Esophagus squamous epithelium (tissue), 5 donors: Measurements from ENCODE around the gene PANX3. TPM values are rescaled to one million over a fixed set of nuclear protein-coding genes. Genes with fewer than 3 reads are reported as not detected.

Experiments
- DNase-seq: peaks from one replicate; lab custom pipeline; 2025; lab: John Stamatoyannopoulos, UW
- H3K27ac ChIP-seq, 4 donors: fragments of 200-600 bp; sonication (generic); one replicate each; pipeline ENCODE4 v1.5.1; 2016 to 2019; ENCODE audit warnings: mild to moderate bottlenecking in 1 of 4
- H3K27me3 ChIP-seq, 4 donors: fragments of 200-600 bp; sonication (generic); 1 replicate in 3 of 4; 2 replicates in 1 of 4; pipeline versions ENCODE4 v1.5.1 to v1.6.0; 2017 to 2021; ENCODE audit warnings: antibody characterized with exemption in 1 of 4
- H3K36me3 ChIP-seq, 3 donors: fragments of 200-600 bp; sonication (generic); one replicate each; pipeline ENCODE4 v1.5.1; 2016 to 2019
- H3K4me1 ChIP-seq, 3 donors: fragments of 200-600 bp; sonication (generic); one replicate each; pipeline ENCODE4 v1.5.1; 2017 to 2019
- H3K4me3 ChIP-seq, 4 donors: fragments of 200-600 bp; sonication (generic); 1 replicate in 3 of 4; 2 replicates in 1 of 4; pipeline ENCODE4 v1.5.1; 2016 to 2019; ENCODE audit warnings: mild to moderate bottlenecking in 2 of 4, moderate library complexity in 1 of 4
- H3K9me3 ChIP-seq, 3 donors: fragments of 200-600 bp; sonication (generic); one replicate each; pipeline ENCODE4 v1.5.1; 2016 to 2019
- POLR2A ChIP-seq, 4 donors: fragments of 450-650 bp; IDR thresholded peaks; one replicate each; pipeline ENCODE4 v1.6.1; 2017; ENCODE audit warnings: antibody characterized with exemption in 4 of 4, mild to moderate bottlenecking in 4 of 4, moderate library complexity in 3 of 4
- WGBS, 2 donors: methylation state at CpG; one replicate each; pipeline ENCODE4 v1.1.5; 2018; 5-methylcytosine and 5-hydroxymethylcytosine counted together
- intact Hi-C: fragments of 100-400 bp; cut with DNase I; formaldehyde crosslinking; loops from one replicate; pipeline ENCODE4 v1.15.0; 2022
- total RNA-seq, 4 donors: library from RNA; depleted of rRNA; stranded (reverse); fragments of >200 nt; gene quantifications; one replicate each; pipeline ENCODE4 v1.1.0, GENCODE V29; 2016
- TF ChIP-seq, protein P1 (sequence below), 6 experiments: fragments of 450-650 bp in 4 of 6; fragments of 200-600 bp in 2 of 6; sonication (generic) in 2 of 6; IDR thresholded peaks; one replicate each; pipeline ENCODE4 v1.5.1; 2016 to 2019; ENCODE audit warnings: antibody characterized with exemption in 6 of 6, mild to moderate bottlenecking in 4 of 6, moderate library complexity in 4 of 6
- donor health status: DM: yes; HTN: yes; CAD: no.

The PANX3 gene, protein sequence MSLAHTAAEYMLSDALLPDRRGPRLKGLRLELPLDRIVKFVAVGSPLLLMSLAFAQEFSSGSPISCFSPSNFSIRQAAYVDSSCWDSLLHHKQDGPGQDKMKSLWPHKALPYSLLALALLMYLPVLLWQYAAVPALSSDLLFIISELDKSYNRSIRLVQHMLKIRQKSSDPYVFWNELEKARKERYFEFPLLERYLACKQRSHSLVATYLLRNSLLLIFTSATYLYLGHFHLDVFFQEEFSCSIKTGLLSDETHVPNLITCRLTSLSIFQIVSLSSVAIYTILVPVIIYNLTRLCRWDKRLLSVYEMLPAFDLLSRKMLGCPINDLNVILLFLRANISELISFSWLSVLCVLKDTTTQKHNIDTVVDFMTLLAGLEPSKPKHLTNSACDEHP
- total RNA-seq: not detected

DNA sequence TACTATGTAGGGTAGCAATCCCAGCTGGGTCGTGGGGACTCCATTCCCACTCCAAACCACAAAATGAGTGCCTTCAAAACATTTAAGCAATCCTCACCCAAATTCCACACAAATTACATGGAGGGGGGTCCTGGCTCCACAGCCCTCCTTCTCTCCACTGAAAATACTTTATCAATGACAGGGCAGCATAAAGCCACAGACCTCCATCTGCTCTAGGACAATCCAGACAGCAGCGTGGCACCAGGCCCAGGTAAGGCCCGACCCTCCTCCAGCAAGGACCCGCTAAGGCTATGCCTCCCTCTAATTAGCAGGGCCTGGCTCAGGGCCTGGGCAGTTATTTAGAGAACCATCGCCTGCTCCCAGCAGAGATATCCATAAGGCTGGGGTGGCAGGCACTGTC, at the start of gene PANX3:
PANX3 (plus strand) TSS at position 365 of the 400 bp plus-strand sequence. CDS start 129 bp downstream, outside the sequence.
- intact Hi-C loops: no loop called here
- peaks cover 0 to 36% (median 0%) of the 10 kb centered on the region in 4 donors for H3K27me3 ChIP-seq
- H3K36me3 ChIP-seq: no peaks in the 10 kb centered on the region
- H3K27ac ChIP-seq: no peak within 1 kb of the TSS
- H3K4me1 ChIP-seq: no peaks in the 10 kb centered on the region
- TF ChIP-seq, protein P1, sequence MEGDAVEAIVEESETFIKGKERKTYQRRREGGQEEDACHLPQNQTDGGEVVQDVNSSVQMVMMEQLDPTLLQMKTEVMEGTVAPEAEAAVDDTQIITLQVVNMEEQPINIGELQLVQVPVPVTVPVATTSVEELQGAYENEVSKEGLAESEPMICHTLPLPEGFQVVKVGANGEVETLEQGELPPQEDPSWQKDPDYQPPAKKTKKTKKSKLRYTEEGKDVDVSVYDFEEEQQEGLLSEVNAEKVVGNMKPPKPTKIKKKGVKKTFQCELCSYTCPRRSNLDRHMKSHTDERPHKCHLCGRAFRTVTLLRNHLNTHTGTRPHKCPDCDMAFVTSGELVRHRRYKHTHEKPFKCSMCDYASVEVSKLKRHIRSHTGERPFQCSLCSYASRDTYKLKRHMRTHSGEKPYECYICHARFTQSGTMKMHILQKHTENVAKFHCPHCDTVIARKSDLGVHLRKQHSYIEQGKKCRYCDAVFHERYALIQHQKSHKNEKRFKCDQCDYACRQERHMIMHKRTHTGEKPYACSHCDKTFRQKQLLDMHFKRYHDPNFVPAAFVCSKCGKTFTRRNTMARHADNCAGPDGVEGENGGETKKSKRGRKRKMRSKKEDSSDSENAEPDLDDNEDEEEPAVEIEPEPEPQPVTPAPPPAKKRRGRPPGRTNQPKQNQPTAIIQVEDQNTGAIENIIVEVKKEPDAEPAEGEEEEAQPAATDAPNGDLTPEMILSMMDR (IDR thresholded peaks at IDR 0.05): no peak
- TF ChIP-seq POLR2A (IDR thresholded peaks at IDR 0.05): no peak
- WGBS, 2 donors: 62 to 76% methylated on average over 4 to 5 of the region's 5 CpGs
- no peaks in the 10 kb centered on the region for H3K9me3 ChIP-seq
- DNase-seq: no peak
- no peak within 1 kb of the TSS for H3K4me3 ChIP-seq

DNA sequence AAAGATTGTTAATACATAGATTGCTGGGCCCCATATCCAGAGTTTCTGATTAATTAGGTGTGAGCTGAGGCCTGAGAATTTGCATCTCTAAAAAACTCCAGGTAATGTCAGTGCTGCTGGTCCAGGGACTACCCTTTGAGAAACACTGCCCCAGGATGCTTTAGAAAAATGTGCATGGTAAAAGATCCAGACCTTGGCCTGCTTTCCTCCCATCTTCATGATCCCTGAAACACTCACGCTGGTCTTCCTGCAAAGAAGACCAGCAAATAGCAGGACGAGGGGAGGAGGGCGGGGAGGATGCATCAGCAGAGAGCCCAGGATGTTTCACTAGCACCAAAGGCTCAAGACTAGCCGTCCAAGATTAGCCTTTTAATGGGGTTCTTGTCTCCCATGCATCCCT, 41.5 kb upstream of the PANX3 start, which contains the start of gene OR8A1:
OR8A1 (plus strand) TSS at position 301 of the 400 bp plus-strand sequence. CDS start 123 bp downstream, outside the sequence.
- H3K9me3 ChIP-seq: no peaks in the 10 kb centered on the region

DNA sequence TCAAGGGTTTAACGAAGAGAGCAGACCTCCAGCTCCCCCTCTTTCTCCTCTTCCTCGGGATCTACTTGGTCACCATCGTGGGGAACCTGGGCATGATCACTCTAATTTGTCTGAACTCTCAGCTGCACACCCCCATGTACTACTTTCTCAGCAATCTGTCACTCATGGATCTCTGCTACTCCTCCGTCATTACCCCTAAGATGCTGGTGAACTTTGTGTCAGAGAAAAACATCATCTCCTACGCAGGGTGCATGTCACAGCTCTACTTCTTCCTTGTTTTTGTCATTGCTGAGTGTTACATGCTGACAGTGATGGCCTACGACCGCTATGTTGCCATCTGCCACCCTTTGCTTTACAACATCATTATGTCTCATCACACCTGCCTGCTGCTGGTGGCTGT, 41.1 kb upstream of the PANX3 start:
- WGBS, 2 donors: 64% methylated on average over 7 of the region's 7 CpGs
- no peaks in the 10 kb centered on the region for H3K36me3 ChIP-seq

More for the DNA sequence above, 41.5 kb upstream of the PANX3 start, which contains the start of gene OR8A1:
- DNase-seq: no peak
- H3K27me3 ChIP-seq: peaks cover 0 to 2% (median 0%) of the 10 kb centered on the region in 4 donors
- intact Hi-C loops: no loop called here
- 30 to 77% methylated on average over 3 of the region's 4 CpGs for WGBS, 2 donors
- no peaks in the 10 kb centered on the region for H3K4me1 ChIP-seq
- H3K36me3 ChIP-seq: no peaks in the 10 kb centered on the region
- no peak within 1 kb of the TSS for H3K27ac ChIP-seq
- TF ChIP-seq POLR2A (IDR thresholded peaks at IDR 0.05): no peak
- TF ChIP-seq, protein P1 (IDR thresholded peaks at IDR 0.05): no peak
- no peak within 1 kb of the TSS for H3K4me3 ChIP-seq

DNA sequence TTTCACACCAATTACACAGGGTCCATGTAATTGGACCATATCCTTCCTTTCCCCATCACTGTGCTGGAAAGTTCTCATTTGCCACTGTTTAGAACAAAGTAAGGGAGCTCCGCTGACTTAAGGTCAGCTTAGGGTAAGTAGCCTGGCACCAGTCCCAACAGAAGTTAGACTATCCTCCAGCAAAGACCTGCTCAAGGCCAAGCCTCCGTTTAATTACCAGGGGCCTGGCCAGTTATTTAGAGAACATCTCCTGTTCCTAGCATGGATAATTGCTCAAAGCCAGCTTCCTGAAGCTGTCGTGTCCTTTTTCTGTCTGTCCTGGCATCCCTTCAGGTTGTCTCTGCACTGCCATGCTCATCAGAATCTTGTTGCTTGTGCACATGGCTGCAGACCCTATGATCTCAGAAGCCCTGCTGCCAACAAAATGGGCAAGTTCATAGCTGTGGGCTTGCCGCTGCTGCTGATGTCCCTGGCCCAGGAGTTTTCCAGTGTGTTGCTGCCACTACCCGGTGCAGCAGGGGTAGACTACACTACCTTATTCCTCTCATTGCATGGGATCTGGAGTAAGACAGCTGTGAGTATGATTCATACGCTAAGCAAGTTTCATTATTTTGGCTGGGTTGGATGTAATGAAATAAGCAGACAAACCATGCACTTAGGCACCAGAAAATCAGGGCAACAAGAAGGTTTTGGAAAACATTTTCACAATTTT, 33.4 kb upstream of the PANX3 start:
- no peaks in the 10 kb centered on the region for H3K36me3 ChIP-seq
- peaks cover 0 to 3% (median 0%) of the 10 kb centered on the region in 4 donors for H3K27me3 ChIP-seq
- intact Hi-C loops: no loop called here
- H3K27ac ChIP-seq: no peak overlapping the region
- H3K4me1 ChIP-seq: no peaks in the 10 kb centered on the region
- no peak overlapping the region for H3K4me3 ChIP-seq
- 74% methylated on average over 6 of the region's 6 CpGs for WGBS, 2 donors
- DNase-seq: no peak
- TF ChIP-seq, protein P1 (IDR thresholded peaks at IDR 0.05): no peak
- TF ChIP-seq POLR2A (IDR thresholded peaks at IDR 0.05): no peak
- H3K9me3 ChIP-seq: no peaks in the 10 kb centered on the region

More for the DNA sequence above, 41.1 kb upstream of the PANX3 start:
- Histone ChIP-seq H3K4me1 (no peaks in the 10 kb centered on the region), H3K4me3 (no peak overlapping the region), H3K27ac (no peak overlapping the region), H3K27me3 (peaks cover 0 to 3% (median 0%) of the 10 kb centered on the region in 4 donors), H3K9me3 (no peaks in the 10 kb centered on the region)
- TF ChIP-seq POLR2A (IDR thresholded peaks at IDR 0.05): no peak
- TF ChIP-seq, protein P1 (IDR thresholded peaks at IDR 0.05): no peak
- no peak for DNase-seq
- intact Hi-C loops: no loop called here

DNA sequence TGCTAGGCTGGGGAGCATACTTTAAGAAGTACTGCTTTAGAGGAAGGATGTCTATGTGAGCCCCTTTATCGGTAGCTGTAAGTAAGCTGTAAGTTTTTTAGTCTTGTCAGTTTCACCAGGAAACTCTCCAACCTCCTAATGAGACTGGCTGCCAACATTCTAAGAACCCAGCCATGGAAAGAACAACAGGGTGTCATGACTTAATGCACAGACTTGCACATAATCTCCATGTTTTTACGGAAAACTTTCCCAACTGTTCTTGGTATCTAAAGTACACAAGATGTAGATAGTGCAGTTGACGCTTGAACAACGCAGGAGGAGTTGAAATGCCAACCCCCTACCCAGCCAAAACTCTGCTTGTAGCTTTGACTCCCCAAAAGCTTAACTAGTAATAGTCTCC, 32.5 kb upstream of the PANX3 start:
- Histone ChIP-seq H3K9me3 (no peaks in the 10 kb centered on the region), H3K27ac (no peak overlapping the region), H3K4me1 (no peaks in the 10 kb centered on the region), H3K4me3 (no peak overlapping the region), H3K36me3 (no peaks in the 10 kb centered on the region), H3K27me3 (peaks cover 0 to 3% (median 0%) of the 10 kb centered on the region in 4 donors)
- WGBS, 2 donors: 40 to 50% methylated on average over 4 of the region's 4 CpGs
- no peak for DNase-seq
- intact Hi-C loops: no loop called here
- no peak for TF ChIP-seq POLR2A (IDR thresholded peaks at IDR 0.05)
- TF ChIP-seq, protein P1 (IDR thresholded peaks at IDR 0.05): no peak
